ENCODE measurements around the gene VHLL. TPM values are rescaled to one million over a fixed set of nuclear protein-coding genes. Genes with fewer than 3 reads are reported as not detected.

The VHLL gene
- total and polyA plus RNA-seq, 8 donors = 0.19 TPM; not detected in 7

GRCh38 chr1:156281693-156282478, 17.2 kb downstream of the VHLL start:
- intact Hi-C loops (cut with DNase I) = no loop called here
- H3K27ac ChIP-seq = peak overlapping the region; percentile 25 to 86 (median 71)
- peak in 3 of 6 donors; percentile 19 to 39 (median 33) for DNase-seq
- H3K9me3 ChIP-seq = no peaks in the 10 kb centered on the region
- ATAC-seq = peak; percentile 56 to 63 (median 61)
- no peaks in the 10 kb centered on the region for H3K27me3 ChIP-seq
- 8% methylated on average over 22 of the region's 22 CpGs for whole genome bisulfite sequencing, 2 donors
- peaks cover 6 to 16% (median 8%) of the 10 kb centered on the region in 3 donors for H3K4me1 ChIP-seq
- FAIRE-seq = no peak
- peaks cover 0 to 10% (median 5%) of the 10 kb centered on the region in 3 donors for H3K36me3 ChIP-seq
- TF ChIP-seq CTCF (IDR thresholded peaks at IDR 0.05) = no peak
- H3K4me3 ChIP-seq = peak overlapping the region; percentile 69 to 95 (median 90)

DNA sequence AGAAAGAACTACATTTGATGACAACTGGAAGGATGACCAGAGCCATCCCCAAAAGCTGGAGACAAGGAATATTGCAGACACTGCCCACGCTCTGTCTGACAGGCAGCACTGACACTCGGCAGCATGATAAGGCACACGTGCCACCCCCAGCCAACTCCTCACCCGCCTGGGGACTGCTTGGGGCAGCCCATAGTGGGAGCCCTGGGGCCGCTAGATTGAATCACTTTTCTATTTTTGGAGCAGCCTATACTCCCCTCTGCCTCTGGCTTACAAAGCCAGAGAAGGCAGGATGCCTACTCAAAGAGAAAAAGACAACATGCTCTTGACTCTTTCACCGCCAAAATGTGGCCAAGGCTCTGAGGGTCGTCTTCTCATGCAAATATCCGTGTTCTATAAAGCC, 17.8 kb downstream of the VHLL start:
- WGBS, 2 donors = 15 to 17% methylated on average over 8 of the region's 8 CpGs
- no peak for DNase-seq
- H3K4me3 ChIP-seq = peak overlapping the region in 2 of 4 donors; percentile 85 to 95
- no peak for ATAC-seq
- TF ChIP-seq CTCF (IDR thresholded peaks at IDR 0.05) = no peak
- H3K27ac ChIP-seq = no peak overlapping the region
- intact Hi-C loops (cut with DNase I) = no loop called here
- no peaks in the 10 kb centered on the region for H3K9me3 ChIP-seq
- peaks cover 6 to 16% (median 8%) of the 10 kb centered on the region in 3 donors for H3K4me1 ChIP-seq
- H3K36me3 ChIP-seq = peaks cover 0 to 11% (median 11%) of the 10 kb centered on the region in 3 donors
- no peaks in the 10 kb centered on the region for H3K27me3 ChIP-seq
- FAIRE-seq = no peak

- ATAC-seq (no peak), DNase-seq (no peak), FAIRE-seq (no peak)
- intact Hi-C loops (cut with DNase I) = no loop called here
- Histone ChIP-seq H3K27ac (no peak overlapping the region), H3K36me3 (peaks cover 0 to 25% (median 11%) of the 10 kb centered on the region in 3 donors), H3K9me3 (no peaks in the 10 kb centered on the region), H3K27me3 (no peaks in the 10 kb centered on the region), H3K4me1 (peaks cover 6 to 16% (median 8%) of the 10 kb centered on the region in 3 donors), H3K4me3 (no peak overlapping the region)
- no peak for TF ChIP-seq CTCF (IDR thresholded peaks at IDR 0.05)
- 88 to 93% methylated on average over 3 of the region's 3 CpGs for WGBS, 2 donors
Measured at GRCh38 chr1:156279837-156280236, 19.3 kb downstream of the VHLL start.

DNA sequence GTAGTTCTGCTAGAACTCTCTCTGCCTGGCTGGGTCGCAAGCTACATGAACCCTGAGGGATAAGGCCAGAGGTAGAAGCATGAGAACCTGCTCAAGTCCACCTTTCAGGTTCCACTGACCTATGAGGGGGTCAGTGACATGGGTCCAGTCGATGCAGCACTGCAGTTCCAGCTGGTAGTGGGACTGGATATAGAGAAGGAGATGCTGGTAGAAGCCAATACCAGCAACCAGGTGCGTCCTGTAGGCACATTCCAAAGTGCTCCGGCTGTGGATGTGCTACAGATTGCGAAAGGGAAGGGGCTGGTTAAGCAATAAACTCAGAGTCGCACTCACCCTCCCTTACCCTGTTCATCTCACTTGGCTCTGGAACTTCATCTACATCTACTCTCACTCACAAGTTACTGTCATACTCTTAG, 22.1 kb downstream of the VHLL start:
- no peak overlapping the region for H3K27ac ChIP-seq
- ATAC-seq (peak in 2 of 4 donors; percentile 11 to 56), DNase-seq (no peak), FAIRE-seq (no peak)
- intact Hi-C loops (cut with DNase I) = no loop called here
- H3K27me3 ChIP-seq = no peaks in the 10 kb centered on the region
- 57 to 71% methylated on average over 6 of the region's 6 CpGs for WGBS, 2 donors
- H3K4me1 ChIP-seq = peaks cover 0 to 9% (median 6%) of the 10 kb centered on the region in 3 donors
- no peaks in the 10 kb centered on the region for H3K9me3 ChIP-seq
- H3K4me3 ChIP-seq = no peak overlapping the region
- peaks cover 2 to 53% (median 28%) of the 10 kb centered on the region in 3 donors for H3K36me3 ChIP-seq
- TF ChIP-seq CTCF (IDR thresholded peaks at IDR 0.05) = no peak

- peaks cover 2 to 58% (median 31%) of the 10 kb centered on the region in 3 donors for H3K36me3 ChIP-seq
- H3K9me3 ChIP-seq = no peaks in the 10 kb centered on the region
- H3K4me1 ChIP-seq = peaks cover 0 to 8% (median 5%) of the 10 kb centered on the region in 3 donors
- no peak for FAIRE-seq
- peak in 2 of 4 donors; percentile 13 to 31 for ATAC-seq
- no peak overlapping the region for H3K27ac ChIP-seq
- no peak for TF ChIP-seq CTCF (IDR thresholded peaks at IDR 0.05)
- no peak overlapping the region for H3K4me3 ChIP-seq
- intact Hi-C loops (cut with DNase I) = no loop called here
- H3K27me3 ChIP-seq = no peaks in the 10 kb centered on the region
- DNase-seq = no peak
Measured at GRCh38 chr1:156276532-156276931, 22.6 kb downstream of the VHLL start.

All from pancreas (tissue), 10 donors.